HEK293T (cell line): Measurements from ENCODE around the gene KRTAP4-7.
"Not testable (repeated sequence)": the region's sequence is repeated elsewhere in the genome, so short reads cannot be mapped to it uniquely, and the experiment has no call there.

ENCODE experiments used
- CTCF ChIA-PET: fragments of 350-600 bp; formaldehyde crosslinking; extraction: SDS; loops from one replicate; lab custom pipeline; 2021; ENCODE audit warnings: antibody characterized with exemption, inconsistent platforms; lab: Yijun Ruan, JAX
- POLR2A ChIA-PET: fragments of 350-600 bp; formaldehyde crosslinking; extraction: SDS; loops from one replicate; lab custom pipeline; 2020; ENCODE audit warnings: antibody characterized with exemption, inconsistent platforms; lab: Yijun Ruan, JAX
- DNase-seq: peaks from one replicate; pipeline ENCODE4 v3.0.0; 2012; ENCODE audit warnings: mixed read lengths; ENCODE audit errors: extremely low spot score
- ARNT ChIP-seq: fragments of 450-650 bp; IDR thresholded peaks from 2 replicates; pipeline ENCODE4 v1.6.1; 2017; ENCODE audit warnings: mild to moderate bottlenecking
- BHLHE40 ChIP-seq: fragments of 450-650 bp; IDR thresholded peaks from 2 replicates; pipeline ENCODE4 v1.6.1; 2016; ENCODE audit warnings: mild to moderate bottlenecking, moderate library complexity, borderline replicate concordance
- CTBP1 ChIP-seq: fragments of 450-650 bp; IDR thresholded peaks from 2 replicates; pipeline ENCODE4 v1.6.1; 2016; ENCODE audit warnings: borderline replicate concordance
- ELF4 ChIP-seq: fragments of 450-650 bp; IDR thresholded peaks from 2 replicates; pipeline ENCODE4 v1.6.1; 2017; ENCODE audit warnings: antibody characterized with exemption
- FOXA1 ChIP-seq: fragments of 450-650 bp; IDR thresholded peaks from 2 replicates; pipeline ENCODE4 v1.6.1; 2016; ENCODE audit warnings: mild to moderate bottlenecking
- FOXK2 ChIP-seq: fragments of 450-650 bp; IDR thresholded peaks from 2 replicates; pipeline ENCODE4 v1.6.1; 2016; ENCODE audit warnings: mild to moderate bottlenecking
- FOXM1 ChIP-seq: fragments of 450-650 bp; IDR thresholded peaks from 2 replicates; pipeline ENCODE4 v1.6.1; 2017; ENCODE audit warnings: mild to moderate bottlenecking, borderline replicate concordance
- HDGF ChIP-seq: fragments of 450-650 bp; IDR thresholded peaks from 2 replicates; pipeline ENCODE4 v1.6.1; 2017; ENCODE audit warnings: antibody characterized with exemption, borderline replicate concordance
- L3MBTL2 ChIP-seq: fragments of 450-650 bp; conservative IDR thresholded peaks from 2 replicates; pipeline ENCODE4 v1.6.1; 2016; ENCODE audit warnings: mild to moderate bottlenecking
- LEF1 ChIP-seq: fragments of 450-650 bp; IDR thresholded peaks from 2 replicates; pipeline ENCODE4 v1.6.1; 2017; ENCODE audit warnings: mild to moderate bottlenecking, borderline replicate concordance
- NFRKB ChIP-seq: fragments of 450-650 bp; IDR thresholded peaks from 2 replicates; pipeline ENCODE4 v1.6.1; 2016; ENCODE audit warnings: mild to moderate bottlenecking, moderate library complexity
- SP1 ChIP-seq: fragments of 450-650 bp; IDR thresholded peaks from 2 replicates; pipeline ENCODE4 v1.6.1; 2017
- SUZ12 ChIP-seq: fragments of 450-650 bp; IDR thresholded peaks from 2 replicates; pipeline ENCODE4 v1.6.1; 2016; ENCODE audit warnings: mild to moderate bottlenecking
- TARDBP ChIP-seq: fragments of 450-650 bp; IDR thresholded peaks from 2 replicates; pipeline ENCODE4 v1.6.1; 2016
- ZNF384 ChIP-seq: fragments of 450-650 bp; IDR thresholded peaks from 2 replicates; pipeline ENCODE4 v1.6.1; 2016
- TF ChIP-seq, protein P1 (sequence below): fragments of 450-650 bp; IDR thresholded peaks from 2 replicates; pipeline ENCODE4 v1.6.1; 2016

KRTAP4-7 gene

DNA sequence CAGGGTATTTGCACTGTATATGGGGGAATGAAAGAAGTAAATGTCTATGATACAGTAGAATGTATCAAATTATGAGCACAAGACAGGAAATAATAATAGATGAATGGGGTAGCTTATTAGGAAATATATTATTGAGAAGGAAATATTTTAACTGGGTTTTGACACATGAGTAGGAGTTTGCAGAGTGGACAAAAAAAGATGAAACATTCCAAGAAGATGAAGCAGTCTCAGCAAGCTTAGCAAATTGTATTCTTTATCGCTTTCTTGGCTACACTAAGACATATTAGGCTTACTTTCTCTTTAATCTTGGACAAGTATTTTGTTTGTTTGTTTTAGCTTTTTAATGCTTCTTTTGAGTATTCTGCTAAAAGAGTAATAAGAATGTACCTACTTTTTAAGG, 19.9 kb downstream of the KRTAP4-7 start:
- TF ChIP-seq L3MBTL2 (no peak), ELF4 (no peak), SP1 (no peak), ARNT (no peak), LEF1 (no peak), TARDBP (no peak), SUZ12 (no peak), FOXA1 (no peak), FOXM1 (no peak), HDGF (no peak), BHLHE40 (no peak), NFRKB (no peak), ZNF384 (no peak), FOXK2 (no peak), CTBP1 (no peak)
- TF ChIP-seq, protein P1, sequence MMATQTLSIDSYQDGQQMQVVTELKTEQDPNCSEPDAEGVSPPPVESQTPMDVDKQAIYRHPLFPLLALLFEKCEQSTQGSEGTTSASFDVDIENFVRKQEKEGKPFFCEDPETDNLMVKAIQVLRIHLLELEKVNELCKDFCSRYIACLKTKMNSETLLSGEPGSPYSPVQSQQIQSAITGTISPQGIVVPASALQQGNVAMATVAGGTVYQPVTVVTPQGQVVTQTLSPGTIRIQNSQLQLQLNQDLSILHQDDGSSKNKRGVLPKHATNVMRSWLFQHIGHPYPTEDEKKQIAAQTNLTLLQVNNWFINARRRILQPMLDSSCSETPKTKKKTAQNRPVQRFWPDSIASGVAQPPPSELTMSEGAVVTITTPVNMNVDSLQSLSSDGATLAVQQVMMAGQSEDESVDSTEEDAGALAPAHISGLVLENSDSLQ, result no peak
- ChIA-PET CTCF (interaction anchor here (0.6 kb wide), 1 partner anchor 219 kb away, joined by 3 read pairs; the partner anchor contains the start of gene KRT20), POLR2A (no interaction called here)
- DNase-seq, result no peak

- POLR2A ChIA-PET, DNase-seq: not testable (repeated sequence)
- CTCF ChIA-PET, result interaction anchor here (0.6 kb wide), 1 partner anchor 219 kb away, joined by 3 read pairs; the partner anchor contains the start of gene KRT20
Measured at GRCh38 chr17:41104386-41105038, 20.6 kb downstream of the KRTAP4-7 start.

DNA sequence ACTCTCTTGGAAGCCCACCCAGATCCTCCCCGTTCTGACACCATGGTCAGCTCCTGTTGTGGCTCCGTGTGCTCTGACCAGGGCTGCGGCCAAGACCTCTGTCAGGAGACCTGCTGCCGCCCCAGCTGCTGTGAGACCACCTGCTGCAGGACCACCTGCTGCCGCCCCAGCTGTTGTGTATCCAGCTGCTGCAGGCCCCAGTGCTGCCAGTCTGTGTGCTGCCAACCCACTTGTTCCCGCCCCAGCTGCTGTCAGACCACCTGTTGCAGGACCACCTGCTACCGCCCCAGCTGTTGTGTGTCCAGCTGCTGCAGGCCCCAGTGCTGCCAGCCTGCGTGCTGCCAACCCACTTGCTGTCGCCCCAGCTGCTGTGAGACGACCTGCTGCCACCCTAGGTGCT, 21.4 kb downstream of the KRTAP4-7 start, which contains the start of gene KRTAP4-9:
Gene KRTAP4-9, plus strand, starts transcription at position 43 of the 400 bp plus-strand sequence. Its CDS starts 0 bp downstream, at position 43.
- POLR2A ChIA-PET, CTCF ChIA-PET, DNase-seq: not testable (repeated sequence)

DNA sequence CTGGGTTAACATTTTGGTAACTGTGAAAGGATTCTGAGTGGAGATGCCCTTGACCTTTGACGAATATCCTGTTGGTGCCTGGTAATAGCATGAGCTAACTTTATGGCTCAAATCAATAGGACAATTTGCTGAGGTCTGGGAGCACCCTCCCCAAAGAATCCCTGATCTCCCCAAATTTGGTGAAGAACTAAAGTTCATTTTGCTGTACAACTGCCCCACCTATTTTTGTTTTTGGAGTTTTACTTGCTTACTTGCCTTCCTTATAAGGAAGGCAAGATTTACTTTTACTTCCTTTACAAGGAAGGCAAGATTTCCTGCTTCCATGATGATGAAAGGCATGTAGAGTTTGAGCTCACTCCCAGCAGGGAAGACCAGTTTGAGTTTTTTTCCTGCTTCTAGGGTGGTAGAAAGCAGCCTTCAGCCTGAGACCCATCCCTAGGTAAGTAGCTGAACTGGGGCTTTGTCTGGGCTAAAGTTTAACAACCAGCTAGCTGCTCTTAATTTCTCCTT, 24.0 kb downstream of the KRTAP4-7 start:
- ChIA-PET POLR2A (no interaction called here), CTCF (no interaction called here)
- TF ChIP-seq, protein P1, result no peak
- TF ChIP-seq HDGF (no peak), CTBP1 (no peak), FOXA1 (no peak), ZNF384 (no peak), ARNT (no peak), LEF1 (no peak), BHLHE40 (no peak), L3MBTL2 (no peak), TARDBP (no peak), NFRKB (no peak), ELF4 (no peak), SP1 (no peak), SUZ12 (no peak), FOXM1 (no peak), FOXK2 (no peak)
- no peak for DNase-seq

GRCh38 chr17:41108728-41109386, 24.9 kb downstream of the KRTAP4-7 start:
- POLR2A ChIA-PET, CTCF ChIA-PET, DNase-seq: not testable (repeated sequence)

DNA sequence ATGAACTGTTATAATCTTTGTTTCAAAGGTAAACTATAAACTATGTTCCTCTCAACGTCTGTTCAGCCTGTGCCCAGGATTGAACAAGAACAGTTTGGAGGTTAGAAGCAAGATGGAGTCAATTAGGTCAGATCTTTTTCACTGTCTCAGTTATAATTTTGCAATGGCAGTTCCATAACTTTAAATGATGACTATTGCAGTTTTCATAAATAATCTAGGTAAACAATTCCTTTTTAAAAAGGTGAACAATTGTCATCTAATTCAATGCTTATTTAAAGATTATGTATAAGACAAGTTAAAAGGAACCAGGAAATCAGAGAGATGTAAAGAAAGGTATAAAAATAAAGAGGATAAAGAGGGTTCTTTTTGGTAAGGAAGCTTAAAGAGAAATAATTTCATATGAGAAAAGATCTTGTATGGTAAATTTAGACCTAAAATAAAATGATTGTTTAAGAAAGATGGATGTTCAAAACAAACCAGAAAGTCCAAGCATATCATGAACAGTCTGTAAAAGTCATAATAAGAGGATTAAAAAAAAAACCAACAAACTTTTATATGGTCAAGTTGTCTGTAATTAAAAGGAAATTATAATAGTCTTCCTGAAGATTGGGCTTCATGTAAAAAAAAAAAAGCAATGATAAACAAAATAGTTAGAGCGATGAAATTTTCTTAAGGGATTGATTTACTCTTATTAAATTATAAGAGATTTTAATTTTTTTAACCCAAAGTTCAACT, 27.4 kb downstream of the KRTAP4-7 start:
- TF ChIP-seq ELF4 (no peak), FOXM1 (no peak), FOXK2 (no peak)
- TF ChIP-seq, protein P1, result no peak
- CTCF ChIA-PET, result no interaction called here

GRCh38 chr17:41116297-41116696, 32.3 kb downstream of the KRTAP4-7 start:
- no peak for TF ChIP-seq L3MBTL2
- TF ChIP-seq SP1, result no peak
- TF ChIP-seq, protein P1, result no peak
- no peak for TF ChIP-seq BHLHE40
- no peak for DNase-seq
- CTCF ChIA-PET, result no interaction called here

More for the DNA sequence above, 27.4 kb downstream of the KRTAP4-7 start:
- DNase-seq, result no peak
- POLR2A ChIA-PET, result no interaction called here

DNA sequence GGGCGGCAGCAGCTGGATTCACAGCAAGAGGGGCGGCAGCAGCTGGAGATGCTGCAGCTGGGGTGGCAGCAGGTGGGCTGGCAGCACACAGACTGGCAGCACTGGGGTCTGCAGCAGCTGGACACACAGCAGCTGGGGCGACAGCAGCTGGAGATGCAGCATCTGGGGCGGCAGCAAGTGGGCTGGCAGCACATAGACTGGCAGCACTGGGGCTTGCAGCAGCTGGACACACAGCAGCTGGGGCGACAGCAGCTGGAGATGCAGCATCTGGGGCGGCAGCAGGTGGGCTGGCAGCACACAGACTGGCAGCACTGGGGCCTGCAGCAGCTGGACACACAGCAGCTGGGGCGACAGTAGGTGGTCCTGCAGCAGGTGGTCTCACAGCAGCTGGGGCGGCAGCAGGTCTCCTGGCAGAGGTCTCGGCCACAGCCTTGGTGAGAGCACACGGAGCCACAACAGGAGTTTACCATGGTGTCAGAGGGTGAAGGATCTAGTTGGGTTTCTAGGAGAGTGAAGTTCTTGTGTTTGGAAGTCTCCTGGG, 34.0 kb downstream of the KRTAP4-7 start, which contains the start of gene KRTAP4-11:
Gene KRTAP4-11, minus strand, starts transcription at position 528 of the 541 bp plus-strand sequence. Its CDS starts 58 bp downstream, at position 470.
- DNase-seq, CTCF ChIA-PET, POLR2A ChIA-PET: not testable (repeated sequence)

More at GRCh38 chr17:41116297-41116696, 32.3 kb downstream of the KRTAP4-7 start:
- POLR2A ChIA-PET, result no interaction called here
